Right renal pelvis (tissue), 4 donors: ENCODE measurements around the gene ZNF362. TPM values are rescaled to one million over a fixed set of nuclear protein-coding genes. Genes with fewer than 3 reads are reported as not detected.
"Not testable (repeated sequence)": the region's sequence is repeated elsewhere in the genome, so short reads cannot be mapped to it uniquely, and the experiment has no call there.

Source experiments
- DNase-seq, 4 donors: peaks; one replicate each; pipeline ENCODE4 v3.0.0-alpha.2; 2013; ENCODE audit warnings: low read depth in 4 of 4, low spot score in 3 of 4, missing footprints in 1 of 4
- polyA plus RNA-seq, 4 donors: library from polyadenylated mRNA; unstranded; fragments of 120-200 nt; gene quantifications; one replicate each; pipeline ENCODE4 v1.2.1, GENCODE V29; 2013; ENCODE audit not compliant: insufficient read length in 4 of 4

ZNF362 gene
- polyA plus RNA-seq, 4 donors, result 59.2 to 66.0 (median 60.3) TPM

GRCh38 chr1:33282791-33283190 lies 26.5 kb downstream of the ZNF362 start:
- no peak for DNase-seq

DNA sequence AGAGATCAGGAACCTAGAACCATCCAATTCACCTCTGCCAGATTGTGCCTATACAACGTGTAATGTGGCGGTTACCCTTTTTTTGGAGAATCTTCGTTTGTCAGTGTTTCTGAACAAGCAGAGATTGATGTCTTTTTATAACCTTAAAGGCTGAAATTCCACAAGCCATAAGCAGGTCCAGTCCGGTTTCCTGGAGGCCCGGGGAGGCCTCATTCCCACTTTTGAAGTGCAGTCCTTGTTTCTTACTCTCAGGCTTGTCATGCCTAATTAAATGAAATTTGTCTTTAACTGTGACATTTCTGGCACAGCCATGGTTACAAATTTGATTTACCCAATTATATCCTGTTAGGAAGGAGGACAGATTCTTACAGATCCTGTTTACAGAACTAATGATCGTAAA lies 27.8 kb downstream of the ZNF362 start:
- no peak for DNase-seq

GRCh38 chr1:33286451-33287185 lies 30.3 kb downstream of the ZNF362 start:
- no peak for DNase-seq

DNA sequence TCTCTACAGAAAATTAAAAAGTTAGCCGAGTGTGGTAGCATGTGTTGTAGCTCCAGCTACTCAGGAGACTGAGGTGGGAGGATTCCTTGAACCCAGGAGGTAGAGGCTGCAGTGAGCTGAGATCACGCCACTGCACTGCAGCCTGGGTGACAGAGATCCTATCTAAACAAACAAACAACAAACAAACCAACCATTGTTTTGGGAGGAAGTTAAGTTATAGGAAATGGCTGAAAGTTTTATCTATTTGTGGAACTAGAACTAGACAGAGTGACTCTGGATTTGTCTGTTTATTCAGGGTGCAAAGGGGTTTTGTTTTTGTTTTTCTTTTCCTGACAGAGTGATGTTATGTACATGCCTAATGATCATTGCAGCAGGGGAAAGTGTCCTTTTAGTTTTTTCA lies 31.0 kb downstream of the ZNF362 start:
- DNase-seq, result no peak

DNA sequence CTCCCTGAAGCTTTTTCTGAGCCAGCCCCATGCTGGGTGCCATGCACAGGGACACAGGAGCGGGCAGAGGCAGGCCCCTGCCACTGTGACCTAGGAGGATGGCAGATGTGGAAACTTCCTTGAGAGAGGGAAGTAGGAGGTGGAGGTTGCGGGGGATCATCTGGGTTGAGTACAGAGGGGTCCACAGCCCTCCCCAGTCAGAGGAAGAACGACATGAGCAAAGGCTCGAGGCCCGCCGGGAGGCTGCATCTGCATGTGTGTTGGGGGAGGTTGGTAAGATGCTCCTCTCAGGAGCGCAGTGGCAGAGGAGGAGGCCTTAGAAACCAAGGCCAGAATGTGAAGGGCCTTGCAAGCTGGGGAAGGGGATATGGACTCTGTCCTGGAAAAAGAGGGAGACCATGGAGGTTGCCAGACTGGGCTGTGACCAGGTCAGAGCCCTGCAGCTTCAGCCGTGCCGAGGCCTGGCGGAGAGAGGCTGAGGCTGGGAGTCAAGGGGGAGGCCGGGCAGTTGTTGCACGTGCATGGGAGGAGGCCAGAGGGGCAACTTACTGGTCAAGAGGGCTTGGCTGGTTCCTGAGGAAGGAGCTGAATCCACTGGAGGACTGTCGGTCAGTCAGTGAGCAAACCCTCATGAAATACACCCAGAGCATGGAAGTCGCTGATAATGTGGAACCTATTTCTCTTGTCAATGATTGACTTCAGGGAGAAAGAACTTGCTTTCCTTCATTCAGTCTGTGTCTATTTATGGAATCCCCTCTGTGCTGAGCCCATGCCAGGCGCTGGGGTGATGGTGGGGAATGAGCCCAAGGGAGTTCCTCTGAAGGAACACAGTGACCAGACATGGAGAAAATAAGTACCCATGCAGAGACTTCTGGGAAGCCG lies 32.9 kb downstream of the ZNF362 start:
- no peak for DNase-seq

DNA sequence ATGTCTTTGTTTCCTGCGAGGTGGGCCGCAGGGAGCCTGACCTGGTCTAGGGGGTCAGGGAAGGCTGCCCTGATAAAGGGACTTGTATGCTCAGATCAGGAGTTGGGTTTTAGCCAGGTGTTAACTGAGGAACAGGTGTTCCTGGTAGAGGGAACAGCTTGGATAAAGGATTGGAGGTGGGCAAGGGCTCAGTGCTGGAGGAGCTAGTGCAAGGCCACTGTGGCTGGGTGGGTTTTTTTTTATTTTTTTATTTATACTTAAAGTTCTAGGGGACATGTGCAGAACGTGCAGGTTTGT lies 33.5 kb downstream of the ZNF362 start:
- no peak for DNase-seq

DNA sequence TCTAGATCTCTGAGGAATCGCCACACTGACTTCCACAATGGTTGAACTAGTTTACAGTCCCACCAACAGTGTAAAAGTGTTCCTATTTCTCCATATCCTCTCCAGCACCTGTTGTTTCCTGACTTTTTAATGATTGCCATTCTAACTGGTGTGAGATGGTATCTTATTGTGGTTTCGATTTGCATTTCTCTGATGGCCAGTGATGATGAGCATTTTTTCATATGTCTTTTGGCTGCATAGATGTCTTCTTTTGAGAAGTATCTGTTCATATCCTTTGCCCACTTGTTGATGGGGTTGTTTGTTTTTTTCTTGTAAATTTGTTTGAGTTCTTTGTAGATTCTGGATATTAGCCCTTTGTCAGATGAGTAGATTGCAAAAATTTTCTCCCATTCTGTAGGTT lies 34.3 kb downstream of the ZNF362 start:
- DNase-seq, result not testable (repeated sequence)

DNA sequence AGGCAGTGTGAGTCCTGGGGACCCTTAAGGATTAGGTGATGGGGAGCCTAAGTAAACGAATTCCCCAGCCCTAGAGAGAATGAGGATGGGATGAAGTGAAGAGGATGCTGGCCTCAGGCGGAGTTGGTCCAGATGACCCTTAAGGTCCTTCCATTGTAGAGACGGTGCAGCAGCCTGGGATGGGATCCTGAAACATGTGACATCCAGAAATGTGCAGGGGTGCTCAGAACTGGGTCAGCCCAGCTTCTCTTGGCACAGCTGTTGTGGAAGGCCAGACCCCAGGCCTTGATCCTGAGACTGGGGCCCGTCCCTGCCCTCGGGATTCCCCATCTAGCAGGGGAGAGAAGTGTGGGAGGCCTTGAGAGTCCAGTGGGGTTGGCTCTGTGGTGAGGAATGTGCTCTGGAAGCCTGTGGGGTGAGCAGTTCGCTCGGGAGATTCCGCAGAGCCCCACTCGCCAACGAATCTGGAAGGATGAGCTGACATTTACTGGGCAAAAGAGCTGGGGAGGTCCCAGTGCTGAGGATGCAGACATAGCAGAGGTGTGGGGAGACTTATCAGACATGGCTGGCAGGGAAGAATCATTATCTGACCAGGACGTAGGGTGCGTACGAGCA lies 36.5 kb downstream of the ZNF362 start:
- no peak for DNase-seq

DNA sequence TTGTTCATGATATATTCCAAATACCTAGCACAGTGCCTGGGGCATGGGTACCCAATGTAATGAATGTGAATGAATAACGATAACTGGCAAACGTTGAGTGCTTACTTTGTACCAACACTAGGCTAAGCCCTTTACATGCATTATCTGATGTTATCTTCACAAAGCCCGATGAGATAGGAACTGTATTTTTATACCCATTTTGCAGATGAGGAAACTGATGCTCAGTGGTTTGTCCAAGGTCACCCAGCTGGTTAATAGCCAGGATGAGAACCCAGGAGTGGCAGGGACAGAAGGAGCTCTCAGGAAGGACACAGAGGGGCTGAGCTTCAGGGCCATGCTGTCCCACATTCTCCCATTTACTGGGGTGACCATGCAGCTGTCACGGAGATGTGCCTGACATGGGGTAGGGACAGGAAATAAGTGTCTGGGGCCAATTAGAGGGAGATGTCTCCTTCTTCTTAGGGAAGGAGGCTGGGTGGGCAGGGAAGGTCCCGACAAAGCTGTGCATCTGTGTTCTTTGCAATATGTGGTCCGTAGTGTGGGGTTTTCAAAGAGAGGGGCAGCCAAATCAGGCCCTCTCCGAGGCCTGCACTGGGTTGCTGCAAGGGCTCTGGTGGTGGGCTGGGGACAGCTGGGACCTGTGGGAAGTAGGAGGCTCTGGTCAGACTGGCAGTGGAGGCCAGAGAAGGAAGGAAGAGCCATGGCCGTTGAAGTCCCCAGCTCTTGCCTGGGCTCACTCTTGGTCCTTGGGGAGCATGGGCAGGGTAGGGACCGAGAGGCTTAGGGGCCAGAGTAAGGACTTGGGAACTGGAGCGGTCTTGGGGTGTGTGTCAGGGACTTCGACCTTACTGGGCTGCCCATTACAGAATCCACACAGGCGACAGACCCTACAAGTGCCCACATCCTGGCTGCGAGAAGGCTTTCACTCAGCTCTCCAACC lies 38.0 kb downstream of the ZNF362 start:
- DNase-seq, result no peak

- no peak for DNase-seq
These were observed 38.7 kb downstream of the ZNF362 start for GRCh38 chr1:33295023-33295422.

- peak; percentile 60 to 76 (median 72) for DNase-seq
These were observed 39.3 kb downstream of the ZNF362 start for GRCh38 chr1:33295450-33296081.

DNA sequence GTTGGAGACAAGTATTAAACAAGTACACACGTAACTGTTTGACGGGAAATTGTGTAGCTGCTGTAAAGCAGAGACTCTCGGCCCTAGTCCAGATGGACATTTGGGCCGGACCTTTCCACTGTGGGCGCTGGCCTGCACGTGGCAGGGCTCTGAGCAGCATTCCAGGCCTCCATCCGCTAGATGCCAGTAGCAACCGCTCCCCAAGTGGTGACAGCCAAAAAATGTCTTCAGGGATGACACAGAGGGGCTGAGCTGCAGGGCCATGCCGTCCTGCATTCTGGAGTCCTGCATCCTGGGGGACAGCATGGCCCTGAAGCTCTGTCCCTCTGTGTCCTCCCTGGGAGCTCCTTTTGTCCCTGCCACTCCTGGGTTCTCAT lies 39.8 kb downstream of the ZNF362 start:
- DNase-seq, result no peak

GRCh38 chr1:33296824-33297223 lies 40.5 kb downstream of the ZNF362 start:
- DNase-seq, result no peak

- DNase-seq, result no peak
These were observed 41.8 kb downstream of the ZNF362 start for GRCh38 chr1:33297911-33298622.

DNA sequence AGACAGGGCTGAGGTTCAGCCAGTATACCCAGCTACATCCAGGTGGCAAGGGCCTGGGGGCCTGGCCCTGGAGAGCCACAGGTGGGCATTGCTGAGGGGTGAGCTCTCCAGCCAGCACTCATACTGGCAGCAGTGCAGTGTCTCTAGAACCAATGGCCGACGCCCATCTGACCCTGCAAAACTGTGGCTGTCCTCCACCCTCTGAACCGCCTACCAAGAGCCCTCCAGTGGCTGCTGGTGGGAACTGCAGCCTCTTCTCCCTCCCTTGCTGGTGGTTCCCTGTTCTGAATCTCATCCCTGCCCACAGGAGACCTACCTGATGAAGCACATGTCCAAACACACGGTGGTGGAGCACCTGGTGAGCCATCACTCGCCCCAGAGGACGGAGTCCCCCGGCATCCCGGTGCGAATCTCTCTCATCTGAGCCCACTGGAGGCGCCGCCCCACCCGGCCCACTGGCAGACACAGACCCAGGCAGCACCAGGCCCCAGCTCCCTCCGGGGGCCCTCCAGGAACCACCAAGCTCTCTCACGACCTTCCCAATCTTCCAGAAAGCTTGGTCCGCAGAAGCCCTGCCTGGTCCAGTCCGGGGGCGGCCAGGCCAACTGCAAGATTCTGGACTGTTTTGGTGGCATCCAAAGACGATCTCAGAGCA lies 42.5 kb downstream of the ZNF362 start:
- no peak for DNase-seq

DNA sequence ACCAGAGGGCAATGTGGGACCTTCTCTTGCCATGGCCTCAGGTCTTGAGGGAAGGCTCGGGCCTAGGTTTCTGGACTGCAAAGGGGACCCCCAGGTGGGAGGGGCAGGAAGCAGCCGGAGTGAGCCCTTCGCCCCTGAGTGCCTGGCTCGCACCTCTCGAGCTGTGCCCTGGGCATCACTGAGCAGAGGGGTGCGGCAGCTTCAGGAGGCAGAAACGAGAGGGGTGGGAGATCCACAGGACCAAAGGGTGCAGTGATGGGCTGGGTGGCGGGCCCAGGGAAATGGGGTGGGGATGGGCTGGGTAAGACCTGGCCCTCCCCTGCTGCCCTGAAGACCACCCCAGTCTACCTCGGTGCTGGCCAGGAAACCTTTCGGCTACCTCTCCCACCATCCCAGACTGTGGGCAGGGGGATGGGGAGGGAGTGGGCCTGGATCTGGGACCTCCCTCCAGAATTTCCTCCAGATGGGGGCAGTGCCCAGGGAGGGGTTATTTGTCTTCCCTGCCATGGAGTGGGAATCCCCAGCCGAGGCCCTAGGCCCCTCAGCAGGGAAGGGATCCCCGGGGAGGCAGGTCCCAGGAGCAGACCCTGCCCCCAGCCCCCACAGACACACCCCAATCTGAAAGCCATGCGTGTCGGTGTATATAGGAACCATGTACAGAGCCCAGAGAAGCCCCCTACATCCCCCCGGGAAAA lies 43.3 kb downstream of the ZNF362 start:
- no peak for DNase-seq

- DNase-seq, result no peak
These were observed 44.4 kb downstream of the ZNF362 start for GRCh38 chr1:33300673-33301072.

DNA sequence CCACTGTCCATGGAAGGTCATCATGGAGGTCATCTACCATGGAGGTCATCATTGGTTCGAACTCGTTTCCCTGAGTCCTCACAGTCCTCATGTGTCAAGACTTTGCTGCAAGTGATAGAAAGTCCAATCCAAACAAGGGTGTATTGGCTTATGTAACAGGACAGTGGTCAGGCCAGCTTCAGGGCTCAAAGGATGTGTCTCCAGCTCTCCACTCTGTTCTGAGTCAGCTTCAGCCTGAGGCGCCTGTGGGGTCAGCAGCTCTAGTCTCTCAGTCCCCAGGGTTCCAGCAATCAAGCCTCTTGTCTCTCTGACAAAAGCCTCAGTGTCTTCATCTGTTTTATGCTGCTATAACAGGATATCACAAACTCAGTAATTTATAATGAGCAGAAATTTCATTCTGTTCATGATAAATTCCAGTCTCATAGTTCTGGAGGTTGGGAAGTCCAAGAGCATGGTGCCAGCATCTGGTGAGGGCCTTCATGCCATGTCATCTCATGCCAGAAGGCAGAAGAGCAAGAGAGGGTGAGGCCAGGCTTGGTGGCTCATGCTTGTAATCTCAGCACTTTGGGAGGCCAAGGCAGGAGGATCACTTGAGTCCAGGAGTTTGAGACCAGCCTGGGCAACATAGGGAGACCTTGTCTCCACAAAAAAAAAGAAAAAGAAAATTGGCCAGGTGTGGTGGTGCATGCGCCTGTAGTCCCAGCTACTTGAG lies 45.1 kb downstream of the ZNF362 start:
- no peak for DNase-seq
